T-helper 1 cell (primary cell): ENCODE results near the gene ZNFX1.

Experiments
- DNase-seq, 5 donors: peaks; one replicate each; pipeline ENCODE4 v3.0.0-alpha.2; 2012 to 2020

The ZNFX1 gene

GRCh38 chr20:49247792-49248191 lies 30.1 kb downstream of the ZNFX1 start:
- no peak for DNase-seq

GRCh38 chr20:49247169-49247723 lies 30.6 kb downstream of the ZNFX1 start:
- DNase-seq: no peak

GRCh38 chr20:49245921-49246740 lies 31.7 kb downstream of the ZNFX1 start:
- DNase-seq: peak in 2 of 5 donors; percentile 15 to 33

GRCh38 chr20:49237531-49237930 lies 40.3 kb downstream of the ZNFX1 start:
- no peak for DNase-seq

GRCh38 chr20:49236301-49236700 lies 41.6 kb downstream of the ZNFX1 start:
- no peak for DNase-seq

GRCh38 chr20:49234831-49235230 lies 43.0 kb downstream of the ZNFX1 start:
- no peak for DNase-seq

- no peak for DNase-seq
These were observed 44.6 kb downstream of the ZNFX1 start for GRCh38 chr20:49233226-49233625.

- no peak for DNase-seq
These were observed 46.4 kb downstream of the ZNFX1 start for GRCh38 chr20:49231471-49231870.

GRCh38 chr20:49230561-49231133 lies 47.2 kb downstream of the ZNFX1 start:
- DNase-seq: no peak

- no peak for DNase-seq
These were observed 47.8 kb downstream of the ZNFX1 start for GRCh38 chr20:49230021-49230420.

- DNase-seq: no peak
These were observed 48.5 kb downstream of the ZNFX1 start for GRCh38 chr20:49229381-49229780.

- no peak for DNase-seq
These were observed 49.2 kb downstream of the ZNFX1 start for GRCh38 chr20:49228676-49229075.

- DNase-seq: no peak
These were observed 52.0 kb downstream of the ZNFX1 start for GRCh38 chr20:49225896-49226295.

GRCh38 chr20:49219924-49220831 lies 57.7 kb downstream of the ZNFX1 start:
- no peak for DNase-seq

- peak; percentile 92 to 98 (median 96) for DNase-seq
These were observed 58.5 kb downstream of the ZNFX1 start, which contains the start of gene DDX27 for GRCh38 chr20:49219091-49219923. Gene DDX27, plus strand, starts transcription at chr20:49219416. Its CDS starts 33 bp downstream, at chr20:49219449.

- DNase-seq: peak in 2 of 5 donors; percentile 10 to 15
These were observed 59.1 kb downstream of the ZNFX1 start for GRCh38 chr20:49218739-49219090.

- peak; percentile 75 to 95 (median 82) for DNase-seq
These were observed 60.8 kb downstream of the ZNFX1 start for GRCh38 chr20:49216991-49217578.

GRCh38 chr20:49215232-49215631 lies 62.6 kb downstream of the ZNFX1 start:
- no peak for DNase-seq

- no peak for DNase-seq
These were observed 63.3 kb downstream of the ZNFX1 start for GRCh38 chr20:49214571-49214970.

- DNase-seq: no peak
These were observed 67.1 kb downstream of the ZNFX1 start for GRCh38 chr20:49210757-49211110.

- no peak for DNase-seq
These were observed 67.6 kb downstream of the ZNFX1 start for GRCh38 chr20:49210101-49210756.
